ENCODE results near the gene NIPAL4. TPM values are rescaled to one million over a fixed set of nuclear protein-coding genes. Genes with fewer than 3 reads are reported as not detected.

The NIPAL4 gene
- total RNA-seq, 1 donor from 2014 or later, result 10.8 TPM

- Mint-ChIP-seq H3K4me3 (ENCODE audit: unreplicated experiment) (no peak overlapping the region), H3K4me1 (ENCODE audit: low read depth, unreplicated experiment) (peaks cover 2% of the 10 kb centered on the region), H3K27me3 (ENCODE audit: low read depth, unreplicated experiment) (no peaks in the 10 kb centered on the region), H3K36me3 (ENCODE audit: low read depth, unreplicated experiment) (peaks cover 39% of the 10 kb centered on the region), H3K27ac (ENCODE audit: unreplicated experiment) (peak overlapping the region; percentile 62), H3K9me3 (ENCODE audit: unreplicated experiment) (no peaks in the 10 kb centered on the region)
- DNase-seq (ENCODE audit: low read depth), result no peak
- FAIRE-seq, result no peak
- Histone ChIP-seq H3K9me3 (ENCODE audit: insufficient read depth, low read depth, low read length) (no peaks in the 10 kb centered on the region), H3K27me3 (ENCODE audit: insufficient read depth, low read length) (no peaks in the 10 kb centered on the region), H3K4me3 (ENCODE audit: insufficient read depth, low read depth, low read length) (no peak overlapping the region), H3K27ac (ENCODE audit: low read depth, low read length) (no peak overlapping the region), H3K4me1 (ENCODE audit: insufficient read depth, low read length) (no peaks in the 10 kb centered on the region), H3K36me3 (ENCODE audit: insufficient read depth, low read length) (peaks cover 73% of the 10 kb centered on the region), H3K9ac (ENCODE audit: low read length) (peak overlapping the region; percentile 9), H3K4me2 (ENCODE audit: low read length) (no peak overlapping the region), H4K20me1 (ENCODE audit: insufficient read depth, low read length) (peaks cover 65% of the 10 kb centered on the region), H2AFZ (ENCODE audit: low read depth, low read length) (no peak overlapping the region), H3K79me2 (ENCODE audit: insufficient read depth, low read length) (peaks cover 61% of the 10 kb centered on the region)
- TF ChIP-seq EZH2 (IDR thresholded peaks at IDR 0.05; ENCODE audit: insufficient read depth, low read length) (no peak), CTCF (IDR thresholded peaks at IDR 0.05; ENCODE audit: insufficient read depth, low read depth, low read length) (no peak)
Observed at GRCh38 chr5:157487358-157487757, 27.3 kb downstream of the NIPAL4 start.

- Mint-ChIP-seq H3K4me3 (ENCODE audit: unreplicated experiment) (no peak overlapping the region), H3K27ac (ENCODE audit: unreplicated experiment) (no peak overlapping the region), H3K27me3 (ENCODE audit: low read depth, unreplicated experiment) (no peaks in the 10 kb centered on the region), H3K36me3 (ENCODE audit: low read depth, unreplicated experiment) (peaks cover 39% of the 10 kb centered on the region), H3K9me3 (ENCODE audit: unreplicated experiment) (no peaks in the 10 kb centered on the region), H3K4me1 (ENCODE audit: low read depth, unreplicated experiment) (no peaks in the 10 kb centered on the region)
- no peak overlapping the region for H2AFZ ChIP-seq (ENCODE audit: low read depth, low read length)
- FAIRE-seq (no peak), DNase-seq (ENCODE audit: low read depth) (no peak)
- H4K20me1 ChIP-seq (ENCODE audit: insufficient read depth, low read length), result peaks cover 57% of the 10 kb centered on the region
- no peak overlapping the region for H3K4me3 ChIP-seq (ENCODE audit: insufficient read depth, low read depth, low read length)
- peaks cover 42% of the 10 kb centered on the region for H3K79me2 ChIP-seq (ENCODE audit: insufficient read depth, low read length)
- H3K27ac ChIP-seq (ENCODE audit: low read depth, low read length), result no peak overlapping the region
- no peak overlapping the region for H3K4me2 ChIP-seq (ENCODE audit: low read length)
- no peaks in the 10 kb centered on the region for H3K27me3 ChIP-seq (ENCODE audit: insufficient read depth, low read length)
- H3K9ac ChIP-seq (ENCODE audit: low read length), result no peak overlapping the region
- TF ChIP-seq CTCF (IDR thresholded peaks at IDR 0.05; ENCODE audit: insufficient read depth, low read depth, low read length) (no peak), EZH2 (IDR thresholded peaks at IDR 0.05; ENCODE audit: insufficient read depth, low read length) (no peak)
- peaks cover 81% of the 10 kb centered on the region for H3K36me3 ChIP-seq (ENCODE audit: insufficient read depth, low read length)
- H3K4me1 ChIP-seq (ENCODE audit: insufficient read depth, low read length), result no peaks in the 10 kb centered on the region
- H3K9me3 ChIP-seq (ENCODE audit: insufficient read depth, low read depth, low read length), result no peaks in the 10 kb centered on the region
Observed at GRCh38 chr5:157491471-157491995, 31.5 kb downstream of the NIPAL4 start.

GRCh38 chr5:157492886-157493285, 32.9 kb downstream of the NIPAL4 start:
- Mint-ChIP-seq H3K9me3 (ENCODE audit: unreplicated experiment) (no peaks in the 10 kb centered on the region), H3K27ac (ENCODE audit: unreplicated experiment) (peak overlapping the region; percentile 41), H3K27me3 (ENCODE audit: low read depth, unreplicated experiment) (no peaks in the 10 kb centered on the region), H3K36me3 (ENCODE audit: low read depth, unreplicated experiment) (peaks cover 35% of the 10 kb centered on the region), H3K4me3 (ENCODE audit: unreplicated experiment) (no peak overlapping the region), H3K4me1 (ENCODE audit: low read depth, unreplicated experiment) (peaks cover 4% of the 10 kb centered on the region)
- H3K9ac ChIP-seq (ENCODE audit: low read length), result no peak overlapping the region
- H3K4me1 ChIP-seq (ENCODE audit: insufficient read depth, low read length), result no peaks in the 10 kb centered on the region
- no peak for FAIRE-seq
- peaks cover 80% of the 10 kb centered on the region for H3K36me3 ChIP-seq (ENCODE audit: insufficient read depth, low read length)
- H3K79me2 ChIP-seq (ENCODE audit: insufficient read depth, low read length), result peaks cover 42% of the 10 kb centered on the region
- H3K9me3 ChIP-seq (ENCODE audit: insufficient read depth, low read depth, low read length), result no peaks in the 10 kb centered on the region
- no peak overlapping the region for H3K4me3 ChIP-seq (ENCODE audit: insufficient read depth, low read depth, low read length)
- H3K4me2 ChIP-seq (ENCODE audit: low read length), result no peak overlapping the region
- DNase-seq (ENCODE audit: low read depth), result no peak
- H2AFZ ChIP-seq (ENCODE audit: low read depth, low read length), result no peak overlapping the region
- H3K27me3 ChIP-seq (ENCODE audit: insufficient read depth, low read length), result no peaks in the 10 kb centered on the region
- TF ChIP-seq EZH2 (IDR thresholded peaks at IDR 0.05; ENCODE audit: insufficient read depth, low read length) (no peak), CTCF (IDR thresholded peaks at IDR 0.05; ENCODE audit: insufficient read depth, low read depth, low read length) (no peak)
- peaks cover 55% of the 10 kb centered on the region for H4K20me1 ChIP-seq (ENCODE audit: insufficient read depth, low read length)
- H3K27ac ChIP-seq (ENCODE audit: low read depth, low read length), result no peak overlapping the region

Data from astrocyte (in vitro differentiated cells and primary cell).